DND-41 (cell line): ENCODE measurements around the gene CTSO.

Experiments
- CTCF ChIP-seq: IDR thresholded peaks from 2 replicates; pipeline ENCODE4 v1.5.1; 2012; ENCODE audit warnings: borderline replicate concordance, low read length, moderate library complexity, mild to moderate bottlenecking; ENCODE audit not compliant: poor library complexity, severe bottlenecking; ENCODE audit errors: extremely low read depth
- EZH2 ChIP-seq: IDR thresholded peaks from 3 replicates; pipeline ENCODE4 v1.6.1; 2012; ENCODE audit warnings: borderline replicate concordance, low read depth, mild to moderate bottlenecking, moderate library complexity, low read length, inconsistent platforms; ENCODE audit not compliant: severe bottlenecking

GRCh38 chr4:155960522-155960921 lies 6.9 kb upstream of the CTSO start:
- TF ChIP-seq CTCF, result no peak
- TF ChIP-seq EZH2, result no peak
